GM13976 (cell line): Measurements from ENCODE around the gene GPR34.

Experiments
- DNase-seq: peaks from one replicate; pipeline ENCODE4 v3.0.0; 2012; ENCODE audit warnings: low spot score
- CTCF ChIP-seq: IDR thresholded peaks from 2 replicates; pipeline ENCODE4 v1.5.1; 2012; ENCODE audit warnings: borderline replicate concordance, mild to moderate bottlenecking; ENCODE audit not compliant: insufficient read depth; ENCODE audit errors: extremely low read depth, missing control alignments, control extremely low read depth
- in situ Hi-C: fragments of 300-500 bp; cut with MboI; formaldehyde crosslinking; loops from one replicate; pipeline ENCODE4 v1.12.0; 2022; ENCODE audit warnings: low sequenced_read_pairs, mixed read lengths, inconsistent platforms; ENCODE audit not compliant: unreplicated experiment

The GPR34 gene

DNA sequence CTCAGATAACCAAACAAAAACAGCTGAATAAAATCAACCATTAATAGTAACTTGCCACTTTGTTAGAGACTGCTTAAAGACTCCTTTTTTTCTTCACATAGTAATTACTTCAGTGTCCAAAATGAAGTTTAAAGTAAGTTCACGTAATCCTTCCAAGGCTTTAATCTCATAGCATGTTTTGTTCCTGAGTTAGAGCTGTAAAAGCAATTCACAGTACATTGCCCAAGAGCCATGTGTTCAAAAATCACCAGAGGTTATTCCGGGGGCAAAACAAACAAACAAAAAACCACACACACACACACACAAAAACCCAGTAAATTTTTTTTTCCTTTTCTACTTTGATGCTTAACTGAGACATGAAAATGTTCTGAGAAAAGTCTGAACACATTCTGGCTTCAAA, 41.3 kb downstream of the GPR34 start:
- no peak for DNase-seq
- in situ Hi-C loops, result no loop called here
- no peak for TF ChIP-seq CTCF

DNA sequence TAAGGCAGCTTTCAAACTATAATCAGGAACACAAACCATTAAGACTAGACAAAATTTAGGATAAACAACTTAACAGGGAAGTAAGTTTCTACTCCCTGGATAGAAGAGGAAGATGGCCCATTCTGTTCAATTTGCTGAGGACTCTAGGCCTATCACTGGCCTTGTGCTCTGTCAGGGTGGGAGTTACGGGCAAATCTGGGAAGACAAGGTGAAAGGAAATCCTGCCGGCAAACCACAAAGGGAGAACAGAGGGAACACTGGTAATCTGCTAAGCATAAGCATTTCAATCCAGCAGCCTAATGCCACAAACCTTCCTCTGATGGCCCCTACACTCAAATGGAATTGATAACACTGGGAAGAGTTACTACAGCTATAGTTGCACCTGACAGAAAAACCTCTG, 43.5 kb downstream of the GPR34 start:
- in situ Hi-C loops, result no loop called here
- no peak for TF ChIP-seq CTCF
- DNase-seq, result no peak

DNA sequence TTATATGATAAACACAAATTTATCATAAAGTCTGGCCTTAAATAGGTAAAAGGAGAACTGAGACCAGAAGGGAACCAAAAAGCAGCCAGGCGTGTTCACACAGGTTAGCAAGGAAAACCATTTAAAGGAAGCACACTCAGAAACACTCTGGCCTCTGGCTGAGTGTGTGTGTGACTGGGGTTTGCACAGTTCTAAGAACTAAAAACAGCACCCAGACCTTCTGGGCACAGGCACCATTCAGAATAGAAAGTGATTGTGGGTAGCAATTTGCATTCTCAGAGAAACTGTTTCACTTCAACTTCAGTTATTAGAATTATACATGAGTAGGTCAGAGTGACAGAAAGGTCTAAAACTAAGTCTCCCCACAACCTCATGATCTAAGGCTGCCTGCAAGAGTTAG, 45.2 kb downstream of the GPR34 start:
- DNase-seq, result peak; percentile 55
- no peak for TF ChIP-seq CTCF
- in situ Hi-C loops, result no loop called here

DNA sequence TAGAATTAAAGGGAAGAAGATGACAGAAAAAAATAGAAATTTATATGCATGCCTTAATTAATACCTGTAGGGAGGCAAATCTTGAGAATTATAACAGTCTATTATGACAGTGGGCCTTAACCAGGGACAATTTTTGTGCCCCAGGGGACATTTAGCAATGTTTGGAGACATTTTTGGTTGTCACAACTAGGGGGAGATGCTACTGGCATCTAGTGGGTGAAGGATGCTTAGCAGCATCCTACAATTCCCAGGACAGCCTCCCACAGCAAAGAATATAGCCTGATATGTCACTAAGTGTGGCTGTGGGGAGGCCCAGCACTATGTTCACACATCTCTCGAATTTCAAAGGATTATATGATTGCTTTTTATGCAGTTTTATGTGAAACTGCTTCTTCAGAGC, 45.8 kb downstream of the GPR34 start:
- in situ Hi-C loops, result no loop called here
- DNase-seq, result no peak
- no peak for TF ChIP-seq CTCF

GRCh38 chrX:41737065-41737464, 48.3 kb downstream of the GPR34 start:
- in situ Hi-C loops, result no loop called here
- no peak for TF ChIP-seq CTCF
- no peak for DNase-seq

GRCh38 chrX:41739871-41740270, 51.1 kb downstream of the GPR34 start:
- no peak for TF ChIP-seq CTCF
- in situ Hi-C loops, result no loop called here
- DNase-seq, result no peak
